ENCODE measurements around the gene CPXM1.
"Not testable (repeated sequence)": the region's sequence is repeated elsewhere in the genome, so short reads cannot be mapped to it uniquely, and the experiment has no call there.

CPXM1 gene

DNA sequence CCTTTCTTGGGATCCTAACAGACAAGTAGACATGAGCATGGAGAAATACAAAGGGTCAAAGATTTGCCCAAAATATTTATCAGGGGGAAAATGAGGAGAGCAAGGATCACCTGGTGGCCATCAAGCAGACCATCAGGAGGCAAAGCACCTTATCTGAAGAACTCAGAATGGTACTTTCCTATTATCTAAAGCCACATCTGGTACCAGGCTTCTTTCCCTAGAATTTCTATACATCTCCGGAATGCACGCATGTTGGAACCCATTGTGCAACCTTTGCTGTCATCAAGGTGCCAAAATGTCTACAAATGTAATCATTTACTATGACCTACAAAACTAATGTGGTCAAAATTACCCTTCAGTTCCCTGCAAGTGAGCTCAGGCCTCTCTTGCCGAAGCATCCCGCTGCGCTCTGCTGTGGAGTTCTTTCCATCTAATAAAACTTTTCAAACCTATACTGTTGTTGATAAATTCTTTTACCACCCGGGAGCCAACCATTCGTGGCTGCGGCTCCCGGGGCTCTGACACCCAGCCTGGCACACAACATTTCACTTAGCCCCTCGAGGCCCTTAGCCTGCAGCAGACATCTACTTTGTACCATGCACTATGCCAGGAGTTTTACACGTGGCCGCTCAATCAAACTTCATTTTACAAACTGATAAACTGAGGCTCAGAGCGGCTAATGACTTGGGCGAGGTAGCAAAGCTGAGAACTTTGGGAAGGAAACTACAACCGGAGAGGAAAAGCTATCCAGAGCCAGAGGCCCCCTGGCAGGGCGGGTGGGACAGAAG is 3.8 kb upstream of the CPXM1 start:
- DNase-seq (ENCODE audit: low read depth in 1 of 2, low spot score in 1 of 2), result no peak

DNA sequence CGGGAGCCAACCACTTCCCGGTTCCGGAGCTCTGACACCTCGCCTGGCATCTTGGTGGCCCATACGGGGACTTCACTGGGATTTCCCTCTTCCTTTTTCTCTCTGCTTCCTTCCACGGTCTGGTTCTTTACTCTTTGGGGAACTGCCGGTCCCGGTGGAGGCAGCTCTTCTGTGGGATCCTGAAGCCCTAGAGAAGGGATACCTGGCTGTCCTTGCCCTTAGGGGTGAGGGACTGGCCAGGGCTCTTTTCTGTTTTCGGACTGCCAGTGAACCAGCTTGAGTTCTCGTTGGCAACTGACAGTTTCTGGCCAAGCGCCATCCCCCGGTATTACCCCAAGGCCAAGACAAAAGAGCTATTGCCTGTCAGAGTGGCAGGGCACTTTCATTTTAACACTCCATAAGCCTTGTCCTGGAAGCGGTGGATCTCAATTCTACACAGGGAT is 880 bp upstream of the CPXM1 start:
- DNase-seq (ENCODE audit: low read depth in 1 of 2, low spot score in 1 of 2), result no peak

DNA sequence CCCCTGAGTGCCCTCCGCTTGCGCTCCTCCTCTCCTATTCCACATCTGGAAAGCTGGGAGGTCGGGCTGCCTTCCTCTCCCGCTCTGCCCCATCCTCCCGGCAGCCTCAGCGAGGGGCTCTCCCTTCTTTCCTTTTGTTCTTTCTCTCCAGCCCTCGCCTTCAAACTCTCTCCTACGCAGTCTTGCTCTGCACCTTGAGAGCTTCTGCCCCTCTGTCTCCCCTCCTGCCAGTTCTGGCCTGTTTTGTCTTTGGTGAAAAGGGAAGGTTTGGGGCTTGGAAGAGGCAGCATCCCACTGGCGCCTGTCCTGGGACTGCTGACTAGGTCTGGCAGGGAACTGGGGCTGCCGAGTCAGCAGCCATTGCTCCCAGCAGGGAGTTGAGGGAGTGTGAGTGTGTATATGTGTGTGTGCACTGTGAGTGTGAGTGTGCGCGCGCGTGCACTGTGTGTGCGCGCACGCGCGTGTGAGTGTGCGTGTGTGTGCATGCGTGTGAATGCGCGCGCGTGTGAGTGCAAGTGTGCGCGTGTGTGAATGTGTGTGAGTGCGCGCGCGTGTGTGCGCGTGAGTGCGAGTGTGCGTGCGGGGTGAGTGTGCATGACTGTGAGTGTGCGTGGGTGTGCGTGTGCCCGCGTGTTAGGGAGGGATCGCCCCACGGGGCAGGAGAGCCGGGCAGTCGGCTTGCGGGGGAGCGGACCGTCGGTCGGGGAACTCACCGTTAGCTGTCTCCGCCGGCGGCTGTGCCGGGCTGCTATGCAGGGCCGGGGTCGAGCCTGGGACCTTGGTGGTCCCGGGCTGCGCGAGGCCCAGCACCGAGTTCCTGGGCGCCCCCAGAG is 523 bp downstream of the CPXM1 start:
- DNase-seq (ENCODE audit: low read depth in 1 of 2, low spot score in 1 of 2), result no peak

DNA sequence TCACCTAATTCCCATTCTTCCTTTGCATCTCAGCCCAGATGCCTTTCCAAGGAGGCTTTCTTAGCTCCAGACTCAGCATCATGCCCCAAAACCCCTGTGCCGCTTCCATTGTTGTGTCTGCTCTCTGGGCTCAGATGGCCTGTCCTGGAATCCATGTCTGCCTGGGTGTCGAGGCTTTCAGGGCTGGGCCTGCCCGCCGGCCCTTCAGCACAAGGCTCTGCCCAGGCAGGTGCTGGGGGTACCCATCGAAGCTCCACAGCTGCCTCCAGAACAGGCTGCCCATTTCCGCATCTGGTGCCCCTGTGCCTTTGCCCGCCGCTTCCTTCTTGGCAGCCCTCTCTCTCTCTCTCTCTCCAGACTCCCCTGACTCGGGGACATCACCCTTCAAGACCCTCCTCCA is 1.2 kb downstream of the CPXM1 start:
- no peak for DNase-seq (ENCODE audit: low read depth in 1 of 2, low spot score in 1 of 2)

DNA sequence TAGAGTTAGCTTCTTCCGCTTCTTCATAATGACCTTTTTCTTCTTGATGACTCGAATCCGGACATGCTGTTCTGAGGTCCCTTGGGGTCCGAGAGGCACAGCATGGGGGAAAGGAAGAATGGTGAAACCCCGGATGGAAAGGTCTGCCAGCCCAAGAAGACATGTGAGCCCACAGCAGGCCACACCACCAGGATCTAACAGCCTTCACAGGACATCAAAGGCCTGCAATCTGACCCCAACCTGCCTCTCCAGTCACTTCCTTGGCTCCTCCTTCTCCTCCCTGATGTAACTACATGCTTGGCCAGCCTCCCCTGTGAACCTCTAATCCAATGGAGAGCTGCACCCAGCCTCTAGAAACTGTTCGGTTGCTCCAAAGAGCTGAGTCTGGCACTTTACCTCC is 1.6 kb downstream of the CPXM1 start:
- no peak for DNase-seq (ENCODE audit: low read depth in 1 of 2, low spot score in 1 of 2)

DNA sequence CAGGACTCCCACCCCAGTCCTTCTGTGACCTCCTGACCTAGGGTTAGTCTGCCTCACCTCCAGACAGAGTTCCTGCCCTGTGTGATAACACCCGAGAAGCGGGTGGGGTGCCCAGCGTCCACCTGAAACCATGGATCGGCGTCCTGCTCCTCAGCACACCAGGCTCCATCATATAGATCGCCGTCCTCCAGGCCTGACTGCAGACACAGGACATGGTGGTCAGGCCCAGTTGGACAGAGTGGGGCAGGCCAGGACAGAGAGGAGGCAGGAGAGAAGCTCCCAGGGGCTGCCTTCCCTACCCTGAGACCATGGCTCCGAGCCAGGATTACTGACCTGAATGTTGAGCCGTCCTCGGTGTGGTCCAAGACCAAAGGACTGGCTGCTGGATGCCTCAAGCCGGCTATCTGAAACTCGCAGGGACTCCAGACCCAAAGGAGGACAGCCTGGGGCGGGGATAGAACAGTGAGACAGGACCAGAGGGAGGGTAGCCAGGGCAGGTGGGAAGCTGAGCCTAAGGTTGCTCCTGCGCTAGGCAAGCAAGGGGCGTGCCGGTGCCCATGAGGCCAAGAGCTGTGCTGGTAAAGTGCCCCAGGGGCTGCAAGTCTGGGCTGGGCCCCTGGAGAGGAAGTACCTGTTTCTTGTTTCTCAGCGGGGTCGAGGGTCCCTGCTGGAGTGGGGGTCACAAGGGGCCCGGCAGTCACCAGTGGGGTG is 2.2 kb downstream of the CPXM1 start:
- DNase-seq (ENCODE audit: low read depth in 1 of 2, low spot score in 1 of 2), result no peak

DNA sequence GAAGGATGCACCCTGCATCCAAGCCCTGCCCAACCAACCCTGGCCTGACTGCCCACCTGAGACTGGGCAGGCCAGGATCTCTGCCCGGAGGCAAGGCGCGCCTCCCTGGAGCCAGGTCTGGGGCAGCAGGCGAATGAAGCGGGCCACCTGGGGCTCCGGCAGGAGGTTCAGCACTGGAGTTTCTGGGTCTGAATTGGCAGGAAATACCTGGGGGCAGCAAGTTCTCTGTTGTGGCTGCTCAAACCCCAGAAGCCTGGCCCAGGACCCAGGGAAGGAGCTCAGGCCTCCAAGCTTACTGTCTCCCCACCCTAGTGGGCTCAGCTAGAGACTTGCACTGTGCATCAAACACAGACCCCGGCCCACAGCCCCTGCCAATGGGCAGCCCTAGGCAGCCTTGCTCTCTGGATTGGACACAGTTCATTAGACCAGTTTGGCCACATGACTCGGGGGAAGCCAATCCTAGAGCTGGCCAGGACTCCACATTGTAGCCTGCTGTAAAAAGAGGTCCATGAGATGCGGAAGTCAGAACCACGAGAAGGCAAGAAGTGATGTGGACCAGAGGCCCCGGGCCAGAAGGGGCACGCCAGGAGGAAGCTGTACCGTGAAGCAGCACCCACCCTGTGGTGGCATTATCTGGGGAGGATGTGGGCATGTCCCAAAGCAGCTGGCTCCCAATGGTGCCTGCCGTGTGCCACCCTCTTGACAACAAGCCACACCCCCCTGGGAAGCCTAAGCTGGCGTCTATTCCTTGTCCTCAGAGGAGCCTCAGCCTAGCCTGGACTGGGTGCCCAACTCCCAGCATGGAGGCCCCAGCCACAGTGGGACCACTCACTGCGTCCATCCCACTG is 3.1 kb downstream of the CPXM1 start:
- no peak for DNase-seq (ENCODE audit: low read depth in 1 of 2, low spot score in 1 of 2)

DNA sequence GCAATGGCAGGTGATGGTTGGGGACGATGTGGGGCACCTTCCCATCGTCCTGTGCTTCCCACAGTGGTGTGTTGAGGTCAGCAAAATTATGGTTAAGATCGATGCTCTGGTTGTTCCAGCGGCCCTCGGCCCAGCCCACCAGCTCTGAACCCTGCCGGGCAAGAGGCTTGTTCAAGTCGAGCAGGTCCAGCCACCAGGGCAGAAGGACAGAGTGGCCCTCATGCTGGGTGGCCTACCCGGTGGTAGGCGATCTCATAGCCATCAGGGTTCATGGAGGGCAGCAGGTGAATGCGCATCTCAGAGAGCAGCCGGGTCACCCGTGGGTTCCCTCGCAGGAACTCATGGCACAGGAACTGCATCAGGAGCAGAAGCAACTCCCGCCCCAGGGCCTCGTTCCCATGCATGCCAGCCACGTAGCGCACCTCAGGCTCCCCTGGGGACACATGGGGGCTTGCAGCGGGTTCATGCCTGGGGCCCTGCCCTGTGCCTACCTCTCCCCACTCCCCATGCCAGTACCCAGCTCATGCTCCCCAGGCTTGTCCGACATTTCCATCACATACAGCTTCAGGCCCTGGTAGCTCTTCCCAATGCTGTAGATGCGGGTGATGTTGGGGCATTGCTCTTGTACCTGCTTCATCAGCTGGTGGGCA is 4.3 kb downstream of the CPXM1 start:
- no peak for DNase-seq (ENCODE audit: low read depth in 1 of 2, low spot score in 1 of 2)

DNA sequence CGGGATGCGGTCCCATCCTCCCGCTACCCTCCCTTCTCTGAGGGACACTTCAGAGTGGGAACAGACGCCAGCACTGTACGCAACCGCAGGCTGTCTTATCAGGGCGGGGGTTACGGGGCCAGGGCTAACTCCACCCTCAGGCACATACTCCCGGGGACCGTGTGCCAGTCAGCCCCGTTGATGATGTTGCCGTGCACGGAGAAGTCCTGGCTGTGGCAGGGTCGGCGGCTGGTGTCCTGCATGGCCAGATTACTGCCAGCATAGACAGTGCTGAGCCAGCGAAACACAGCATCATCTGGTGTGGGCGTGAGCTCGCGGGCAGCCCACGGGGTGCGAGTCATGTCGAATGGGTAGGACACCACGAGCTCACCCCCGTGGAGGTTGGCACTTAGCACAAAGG is 5.0 kb downstream of the CPXM1 start:
- DNase-seq (ENCODE audit: low read depth in 1 of 2, low spot score in 1 of 2), result no peak

DNA sequence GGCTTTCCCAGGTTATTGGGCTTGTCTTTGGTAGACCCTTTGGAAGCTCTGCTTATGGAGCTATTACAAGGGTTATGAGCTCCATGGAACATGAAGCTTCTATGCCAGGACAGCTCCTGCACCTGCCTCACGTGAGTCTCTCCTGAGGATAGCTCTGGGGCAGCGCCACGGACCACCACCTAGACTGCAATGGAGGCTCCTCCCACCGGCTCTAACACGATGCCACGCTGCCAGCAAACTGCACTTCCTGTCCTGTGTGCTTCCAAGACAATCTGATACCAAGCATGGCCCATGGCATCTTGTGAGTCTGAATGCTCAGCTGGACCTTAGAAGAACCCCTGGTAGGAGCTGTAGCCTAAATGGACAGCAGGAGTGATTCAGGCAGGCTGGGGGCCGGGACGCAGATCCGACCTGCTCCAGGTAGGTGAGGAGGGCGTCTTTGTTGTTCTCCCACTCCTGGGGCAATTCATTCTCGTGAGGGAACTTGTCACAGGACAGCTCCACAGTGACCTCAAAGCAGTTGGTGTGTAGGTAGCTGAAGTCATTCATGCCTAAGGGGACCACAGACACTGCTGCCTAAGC is 5.5 kb downstream of the CPXM1 start:
- DNase-seq (ENCODE audit: low read depth in 1 of 2, low spot score in 1 of 2), result no peak

DNA sequence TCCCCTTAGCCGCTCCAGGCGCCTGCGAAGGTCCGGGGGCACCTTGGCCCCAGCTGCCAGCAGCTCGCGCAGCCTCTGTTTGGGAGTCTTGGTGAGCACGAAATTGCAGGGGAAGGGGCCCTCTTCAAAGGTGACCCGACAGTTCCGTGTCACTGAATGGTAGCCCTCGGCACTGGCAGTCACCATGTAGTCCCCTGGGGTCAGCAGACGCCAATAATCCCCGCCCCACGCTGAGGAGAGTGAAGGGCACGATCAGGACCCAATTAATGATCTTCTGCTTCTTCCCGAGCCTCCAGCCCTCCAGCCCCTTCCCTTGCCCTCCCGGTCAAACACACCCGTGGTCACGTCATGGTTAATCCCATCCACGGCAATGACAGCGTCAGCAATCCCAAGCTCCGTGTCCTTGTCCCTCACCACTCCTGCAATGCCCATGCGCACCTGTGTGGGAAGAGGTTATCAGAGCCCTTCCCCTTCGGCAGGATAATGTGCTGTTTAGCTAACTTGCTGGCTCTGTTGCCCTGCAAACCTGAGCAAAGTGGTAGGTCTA is 6.2 kb downstream of the CPXM1 start:
- DNase-seq (ENCODE audit: low read depth in 1 of 2, low spot score in 1 of 2), result no peak

DNA sequence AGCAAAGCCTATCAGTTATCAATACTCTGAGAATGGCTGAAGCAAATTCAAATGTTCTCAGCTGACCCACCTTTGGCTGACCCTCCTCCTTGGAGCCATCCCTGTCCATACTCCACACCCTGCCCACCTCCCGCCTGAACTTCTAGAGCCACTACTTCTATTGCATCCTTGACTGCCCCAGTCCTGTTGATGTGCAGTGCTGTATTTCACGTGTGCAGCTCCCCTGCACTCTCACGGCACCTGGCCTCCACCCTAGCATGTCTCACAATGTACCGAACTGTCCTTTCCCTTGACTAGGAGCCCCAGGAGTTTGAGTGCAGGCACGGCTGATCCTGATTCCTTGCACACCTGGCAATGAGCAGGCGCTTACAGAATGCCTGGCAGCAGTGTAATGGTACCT is 7.0 kb downstream of the CPXM1 start:
- no peak for DNase-seq (ENCODE audit: low read depth in 1 of 2, low spot score in 1 of 2)

DNA sequence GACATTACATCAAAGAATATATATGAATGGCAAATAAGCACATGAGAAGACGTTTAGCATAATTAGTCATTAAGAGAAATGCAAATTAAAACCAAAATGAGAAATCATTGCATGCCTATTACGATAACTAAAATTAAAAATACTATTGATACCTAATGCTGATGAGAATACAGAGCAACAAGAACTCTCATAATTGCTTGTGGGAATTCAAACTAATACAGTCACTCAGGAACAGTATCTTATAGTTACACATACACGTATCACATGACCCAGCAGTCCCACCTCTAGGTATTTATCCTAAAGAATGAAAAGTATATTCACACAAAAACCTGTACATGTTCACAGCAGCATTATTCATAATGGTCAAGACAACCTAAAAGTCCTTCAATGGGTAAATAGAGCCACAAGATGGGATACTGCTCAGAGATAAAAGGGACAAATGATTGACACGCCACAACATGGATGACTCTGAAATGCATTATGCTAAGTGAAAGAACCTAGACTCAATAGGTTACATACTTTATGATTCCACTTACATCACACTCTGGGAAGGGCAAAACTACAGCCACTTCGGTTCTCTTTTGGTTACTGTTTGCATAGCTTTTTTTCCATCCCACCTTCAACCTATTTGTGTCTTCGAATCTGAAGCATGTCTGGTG is 16.4 kb downstream of the CPXM1 start:
- no peak for DNase-seq (ENCODE audit: low read depth in 1 of 2, low spot score in 1 of 2)

DNA sequence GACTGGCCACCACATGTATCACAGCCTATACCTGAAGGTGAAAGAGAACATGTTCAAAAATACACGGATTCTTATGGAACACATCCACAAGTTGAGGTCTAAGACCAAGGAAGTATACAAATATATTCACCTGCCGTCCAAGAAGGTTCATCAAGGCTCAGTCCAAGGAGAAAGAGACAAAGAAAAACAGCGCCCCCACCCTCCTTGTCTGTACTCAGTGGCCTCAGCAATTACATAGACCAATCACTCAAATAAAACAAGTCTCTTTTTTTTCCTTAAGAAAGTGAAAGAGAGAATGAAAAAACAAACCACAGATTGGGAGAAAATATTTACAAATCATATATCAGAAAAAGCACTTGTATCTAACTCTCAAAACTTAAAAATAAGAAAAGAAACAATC is 19.5 kb downstream of the CPXM1 start:
- DNase-seq (ENCODE audit: low read depth in 1 of 2, low spot score in 1 of 2), result no peak

DNA sequence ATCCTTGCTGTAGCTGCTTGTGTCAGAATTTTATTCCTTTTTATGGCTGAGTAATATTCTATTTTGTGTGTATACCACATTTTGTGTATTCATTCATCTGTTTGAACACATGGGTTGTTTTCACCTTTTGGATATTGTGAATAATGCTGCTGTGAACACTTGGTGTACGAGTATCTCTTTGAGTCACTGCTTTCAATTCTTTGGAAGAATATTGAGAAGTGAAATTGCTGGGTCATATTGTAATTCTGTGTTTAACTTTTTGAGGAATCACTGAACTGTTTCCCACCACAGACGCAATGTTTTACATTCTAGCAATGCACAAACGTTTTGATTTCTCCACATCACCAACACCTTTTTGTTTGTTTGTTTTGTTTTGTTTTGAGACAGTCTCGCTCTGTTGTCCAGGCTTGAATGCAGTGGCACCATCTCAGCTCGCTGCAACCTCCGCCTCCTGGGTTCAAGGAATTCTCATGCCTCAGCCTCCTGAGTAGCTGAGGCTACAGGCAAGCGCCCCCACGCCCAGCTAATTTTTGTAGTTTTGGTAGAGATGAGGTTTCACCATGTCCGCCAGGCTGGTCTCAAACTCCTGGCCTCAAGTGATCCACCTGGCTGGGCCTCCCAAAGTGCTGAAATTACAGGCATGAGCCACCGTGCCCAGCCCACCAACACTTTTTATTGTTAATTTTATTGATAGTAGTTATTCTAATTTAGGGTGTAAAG is 21.7 kb downstream of the CPXM1 start:
- no peak for DNase-seq (ENCODE audit: low read depth in 1 of 2, low spot score in 1 of 2)

DNA sequence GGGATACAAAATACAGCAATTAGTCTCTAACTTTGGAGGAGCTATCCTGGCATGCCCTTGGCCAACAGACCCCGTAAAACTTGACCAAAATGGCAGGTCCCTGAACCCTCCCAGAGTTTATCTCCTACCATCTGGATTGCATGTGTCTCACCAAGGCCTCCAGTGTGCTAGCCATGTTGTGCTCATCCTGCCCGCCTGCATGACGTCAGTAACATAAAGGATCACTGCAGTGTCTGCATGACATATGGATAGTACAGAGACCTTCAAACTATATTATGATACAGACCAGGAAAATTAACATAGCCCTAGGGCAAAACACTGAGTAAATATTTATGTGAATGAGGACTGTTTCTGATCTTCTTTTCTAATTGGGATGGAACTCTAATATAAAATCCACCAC is 25.3 kb downstream of the CPXM1 start:
- no peak for DNase-seq (ENCODE audit: low read depth in 1 of 2, low spot score in 1 of 2)

DNA sequence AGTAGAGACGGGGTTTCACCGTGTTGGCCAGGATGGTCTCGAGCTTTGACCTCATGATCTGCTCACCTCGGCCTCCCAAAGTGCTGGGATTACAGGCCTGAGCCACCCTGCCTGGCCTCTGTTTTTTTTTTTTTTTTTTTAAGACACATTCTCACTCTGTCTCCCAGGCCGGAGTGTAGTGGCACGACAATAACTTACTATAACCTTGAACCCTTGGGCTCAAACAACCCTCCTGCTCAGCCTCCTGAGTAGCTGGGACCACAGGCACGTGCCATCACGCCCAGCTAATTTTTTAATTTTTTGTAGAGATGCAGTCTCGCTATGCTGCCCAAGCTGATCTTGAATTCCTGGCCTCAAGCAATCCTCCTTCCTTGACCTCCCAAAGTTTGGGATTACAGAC is 26.6 kb downstream of the CPXM1 start:
- DNase-seq (ENCODE audit: low read depth in 1 of 2, low spot score in 1 of 2), result no peak

DNA sequence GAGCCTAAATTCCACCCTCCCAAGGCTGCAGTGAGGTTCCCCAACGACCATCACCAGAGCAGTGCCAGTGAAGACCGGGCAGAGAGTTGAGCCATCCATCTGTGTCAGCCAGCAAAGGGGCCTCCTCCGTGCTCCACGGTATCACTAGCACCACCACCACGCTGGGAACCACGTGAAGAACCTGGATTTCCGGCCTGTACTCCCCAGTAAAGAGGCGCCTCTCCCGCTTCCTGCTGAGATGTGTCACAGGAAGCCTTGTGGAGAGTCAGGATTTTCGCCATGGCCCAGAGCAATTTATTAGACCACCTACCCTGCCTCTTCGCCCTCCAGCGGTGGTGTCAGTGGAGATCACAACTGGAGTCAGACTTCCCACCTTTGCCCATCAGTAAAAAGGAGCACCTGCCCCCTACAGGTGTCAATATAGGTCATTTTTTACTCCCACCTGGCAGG is 28.8 kb downstream of the CPXM1 start:
- DNase-seq (ENCODE audit: low read depth in 1 of 2, low spot score in 1 of 2), result no peak

DNA sequence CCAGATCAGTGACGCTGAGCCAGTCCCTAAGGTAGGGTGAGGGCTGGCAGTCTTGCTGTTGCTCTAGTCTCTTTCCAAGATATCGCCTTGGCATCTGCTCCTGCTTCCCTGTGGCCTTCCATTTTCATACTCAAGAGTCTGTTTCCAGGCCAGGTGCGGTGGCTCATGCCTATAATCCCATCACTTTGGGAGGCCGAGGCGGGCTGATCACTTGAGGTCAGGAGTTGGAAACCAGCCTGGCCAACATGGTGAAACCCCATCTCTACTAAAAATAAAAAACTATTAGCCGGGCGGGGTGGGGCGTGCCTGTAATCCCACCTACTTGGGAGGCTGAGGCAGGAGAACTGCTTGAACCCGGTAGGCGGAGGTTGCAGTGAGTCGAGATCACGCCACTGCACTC is 30.3 kb downstream of the CPXM1 start:
- DNase-seq (ENCODE audit: low read depth in 1 of 2, low spot score in 1 of 2), result not testable (repeated sequence)
